Measurements from ENCODE around the gene WIPI1. TPM values are rescaled to one million over a fixed set of nuclear protein-coding genes. Genes with fewer than 3 reads are reported as not detected.

The WIPI1 gene
- total RNA-seq, 1 donor from 2014 or later: 37.3 TPM

GRCh38 chr17:68452724-68453290, 4.5 kb downstream of the WIPI1 start:
- Histone ChIP-seq H3K27me3 (no peaks in the 10 kb centered on the region), H3K36me3 (peaks cover 0 to 42% of the 10 kb centered on the region in 2 donors), H3K4me1 (peaks cover 23% of the 10 kb centered on the region), H3K27ac (peak overlapping the region; percentile 2), H3K9me3 (no peaks in the 10 kb centered on the region), H3K4me3 (no peak overlapping the region)
- DNase-seq (ENCODE audit: extremely low spot score in 2 of 2): no peak
- TF ChIP-seq CTCF (IDR thresholded peaks at IDR 0.05): no peak
- TF ChIP-seq POLR2A (IDR thresholded peaks at IDR 0.05): no peak
- TF ChIP-seq POLR2AphosphoS5 (IDR thresholded peaks at IDR 0.05; ENCODE audit: insufficient read depth in 1 of 2, low read depth in 1 of 2): no peak
- intact Hi-C loops (cut with DNase I): no loop called here

- no peak for DNase-seq (ENCODE audit: extremely low spot score in 2 of 2)
- H3K9me3 ChIP-seq: no peaks in the 10 kb centered on the region
- no peaks in the 10 kb centered on the region for H3K27me3 ChIP-seq
- H3K4me1 ChIP-seq: peaks cover 20% of the 10 kb centered on the region
- H3K36me3 ChIP-seq: peaks cover 0 to 50% of the 10 kb centered on the region in 2 donors
- TF ChIP-seq POLR2AphosphoS5 (IDR thresholded peaks at IDR 0.05; ENCODE audit: insufficient read depth in 1 of 2, low read depth in 1 of 2): no peak
- TF ChIP-seq CTCF (IDR thresholded peaks at IDR 0.05): no peak
- TF ChIP-seq POLR2A (IDR thresholded peaks at IDR 0.05): no peak
- no peak overlapping the region for H3K27ac ChIP-seq
- no peak overlapping the region for H3K4me3 ChIP-seq
- intact Hi-C loops (cut with DNase I): no loop called here
Measured at GRCh38 chr17:68451670-68452354, 5.5 kb downstream of the WIPI1 start.

GRCh38 chr17:68450801-68451200, 6.5 kb downstream of the WIPI1 start:
- TF ChIP-seq POLR2A (IDR thresholded peaks at IDR 0.05) (no peak), POLR2AphosphoS5 (IDR thresholded peaks at IDR 0.05; ENCODE audit: insufficient read depth in 1 of 2, low read depth in 1 of 2) (no peak), CTCF (IDR thresholded peaks at IDR 0.05) (no peak)
- Histone ChIP-seq H3K27me3 (no peaks in the 10 kb centered on the region), H3K9me3 (no peaks in the 10 kb centered on the region), H3K36me3 (peaks cover 0 to 59% of the 10 kb centered on the region in 2 donors), H3K4me3 (no peak overlapping the region), H3K27ac (no peak overlapping the region), H3K4me1 (peaks cover 10% of the 10 kb centered on the region)
- intact Hi-C loops (cut with DNase I): no loop called here
- no peak for DNase-seq (ENCODE audit: extremely low spot score in 2 of 2)

GRCh38 chr17:68450391-68450790, 6.9 kb downstream of the WIPI1 start:
- no peak for DNase-seq (ENCODE audit: extremely low spot score in 2 of 2)
- Histone ChIP-seq H3K36me3 (peaks cover 0 to 63% of the 10 kb centered on the region in 2 donors), H3K9me3 (no peaks in the 10 kb centered on the region), H3K27ac (no peak overlapping the region), H3K4me3 (no peak overlapping the region), H3K27me3 (no peaks in the 10 kb centered on the region), H3K4me1 (peaks cover 6% of the 10 kb centered on the region)
- no peak for TF ChIP-seq POLR2AphosphoS5 (IDR thresholded peaks at IDR 0.05; ENCODE audit: insufficient read depth in 1 of 2, low read depth in 1 of 2)
- TF ChIP-seq CTCF (IDR thresholded peaks at IDR 0.05): no peak
- TF ChIP-seq POLR2A (IDR thresholded peaks at IDR 0.05): no peak
- intact Hi-C loops (cut with DNase I): no loop called here
